ENCODE data around the gene MTA3.
A peak's percentile ranks its signal among the peaks of the same experiment; 100 is the strongest.

The MTA3 gene

DNA sequence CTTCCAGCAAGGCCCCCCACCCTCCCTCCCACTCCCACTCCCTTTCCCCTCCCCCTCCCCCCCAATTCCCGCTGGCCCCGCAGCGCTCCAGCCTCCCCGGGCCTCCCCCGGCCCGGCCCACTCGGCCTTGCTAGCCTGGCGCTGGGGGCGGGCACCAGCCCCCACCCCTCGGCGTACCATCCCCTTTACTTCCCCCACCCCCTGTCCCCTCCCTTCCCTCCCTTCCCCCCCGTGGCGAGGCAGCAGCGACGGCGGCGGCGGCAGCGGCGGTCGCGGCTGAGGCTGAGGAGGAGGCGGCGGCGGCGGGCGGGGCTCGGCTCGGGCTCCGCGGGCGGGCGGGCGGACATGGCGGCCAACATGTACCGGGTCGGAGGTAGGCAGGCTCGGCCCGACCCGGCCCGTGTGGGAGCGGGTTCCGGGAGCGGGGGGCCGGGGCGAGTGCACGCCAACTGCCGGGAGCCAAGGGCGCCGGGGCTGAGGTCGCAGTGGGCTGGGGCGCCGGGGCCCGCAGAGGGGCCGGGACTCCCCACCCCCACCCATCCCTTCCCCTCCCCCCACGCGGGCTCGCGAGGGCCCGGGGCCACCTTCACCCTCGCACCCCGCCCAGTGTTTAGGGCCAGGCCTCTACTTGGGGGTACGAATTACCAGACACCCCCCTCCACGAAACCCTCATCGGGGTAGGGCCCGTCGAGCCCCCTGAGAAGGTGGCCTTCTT, at the start of gene MTA3:
MTA3 (plus strand) TSS at position 232 of the 715 bp plus-strand sequence; CDS start at position 346, 114 bp downstream.
- Histone ChIP-seq H3K4me1 (ENCODE audit: insufficient read depth, insufficient read length) (peaks cover 4% of the 10 kb centered on the region), H3K9ac (ENCODE audit: insufficient read length, low read depth) (peak within 1 kb of the TSS; percentile 90), H3K9me3 (ENCODE audit: insufficient read depth, low read length) (no peaks in the 10 kb centered on the region), H3K27me3 (ENCODE audit: insufficient read depth, insufficient read length) (no peaks in the 10 kb centered on the region), H3K4me3 (ENCODE audit: insufficient read length, low read depth) (peak within 1 kb of the TSS; percentile 74), H3K36me3 (ENCODE audit: insufficient read depth, insufficient read length, low read length) (peaks cover 16% of the 10 kb centered on the region)
- no peak for TF ChIP-seq YY1 (IDR thresholded peaks at IDR 0.05; ENCODE audit: insufficient read depth, insufficient read length)
- no peak for TF ChIP-seq SUZ12 (IDR thresholded peaks at IDR 0.05; ENCODE audit: extremely low read depth, insufficient read depth, insufficient read length)
- no peak for TF ChIP-seq ZNF274 (IDR thresholded peaks at IDR 0.05; ENCODE audit: low read depth, low read length)
- peak; percentile 42 for DNase-seq (ENCODE audit: low read depth, low spot score)

GRCh38 chr2:42519624-42520023, 48.8 kb upstream of the MTA3 start:
- TF ChIP-seq ZNF274 (IDR thresholded peaks at IDR 0.05; ENCODE audit: low read depth, low read length) (no peak), YY1 (IDR thresholded peaks at IDR 0.05; ENCODE audit: insufficient read depth, insufficient read length) (no peak), SUZ12 (IDR thresholded peaks at IDR 0.05; ENCODE audit: extremely low read depth, insufficient read depth, insufficient read length) (no peak)
- no peaks in the 10 kb centered on the region for H3K9me3 ChIP-seq (ENCODE audit: insufficient read depth, low read length)
- DNase-seq (ENCODE audit: low read depth, low spot score), result no peak

GRCh38 chr2:42522035-42522434, 46.4 kb upstream of the MTA3 start:
- peaks cover 2% of the 10 kb centered on the region for H3K4me1 ChIP-seq (ENCODE audit: insufficient read depth, insufficient read length)
- no peak for TF ChIP-seq SUZ12 (IDR thresholded peaks at IDR 0.05; ENCODE audit: extremely low read depth, insufficient read depth, insufficient read length)
- TF ChIP-seq YY1 (IDR thresholded peaks at IDR 0.05; ENCODE audit: insufficient read depth, insufficient read length), result no peak
- TF ChIP-seq ZNF274 (IDR thresholded peaks at IDR 0.05; ENCODE audit: low read depth, low read length), result no peak
- H3K27me3 ChIP-seq (ENCODE audit: insufficient read depth, insufficient read length), result no peaks in the 10 kb centered on the region
- no peak for DNase-seq (ENCODE audit: low read depth, low spot score)
- H3K4me3 ChIP-seq (ENCODE audit: insufficient read length, low read depth), result no peak overlapping the region
- no peak overlapping the region for H3K9ac ChIP-seq (ENCODE audit: insufficient read length, low read depth)
- H3K36me3 ChIP-seq (ENCODE audit: insufficient read depth, insufficient read length, low read length), result no peaks in the 10 kb centered on the region
- no peaks in the 10 kb centered on the region for H3K9me3 ChIP-seq (ENCODE audit: insufficient read depth, low read length)

More at GRCh38 chr2:42519624-42520023, 48.8 kb upstream of the MTA3 start:
- Histone ChIP-seq H3K4me3 (ENCODE audit: insufficient read length, low read depth) (no peak overlapping the region), H3K9ac (ENCODE audit: insufficient read length, low read depth) (no peak overlapping the region), H3K36me3 (ENCODE audit: insufficient read depth, insufficient read length, low read length) (no peaks in the 10 kb centered on the region), H3K4me1 (ENCODE audit: insufficient read depth, insufficient read length) (peaks cover 2% of the 10 kb centered on the region), H3K27me3 (ENCODE audit: insufficient read depth, insufficient read length) (no peaks in the 10 kb centered on the region)

GRCh38 chr2:42523341-42523740, 45.1 kb upstream of the MTA3 start:
- no peak for DNase-seq (ENCODE audit: low read depth, low spot score)
- Histone ChIP-seq H3K4me1 (ENCODE audit: insufficient read depth, insufficient read length) (peaks cover 2% of the 10 kb centered on the region), H3K36me3 (ENCODE audit: insufficient read depth, insufficient read length, low read length) (no peaks in the 10 kb centered on the region), H3K27me3 (ENCODE audit: insufficient read depth, insufficient read length) (no peaks in the 10 kb centered on the region), H3K9ac (ENCODE audit: insufficient read length, low read depth) (no peak overlapping the region), H3K9me3 (ENCODE audit: insufficient read depth, low read length) (no peaks in the 10 kb centered on the region), H3K4me3 (ENCODE audit: insufficient read length, low read depth) (no peak overlapping the region)
- TF ChIP-seq ZNF274 (IDR thresholded peaks at IDR 0.05; ENCODE audit: low read depth, low read length) (no peak), SUZ12 (IDR thresholded peaks at IDR 0.05; ENCODE audit: extremely low read depth, insufficient read depth, insufficient read length) (no peak)

GRCh38 chr2:42532397-42532796, 36.0 kb upstream of the MTA3 start:
- TF ChIP-seq SUZ12 (IDR thresholded peaks at IDR 0.05; ENCODE audit: extremely low read depth, insufficient read depth, insufficient read length), result no peak
- TF ChIP-seq YY1 (IDR thresholded peaks at IDR 0.05; ENCODE audit: insufficient read depth, insufficient read length), result no peak
- no peak for TF ChIP-seq ZNF274 (IDR thresholded peaks at IDR 0.05; ENCODE audit: low read depth, low read length)
- H3K9ac ChIP-seq (ENCODE audit: insufficient read length, low read depth), result no peak overlapping the region
- H3K36me3 ChIP-seq (ENCODE audit: insufficient read depth, insufficient read length, low read length), result no peaks in the 10 kb centered on the region
- no peaks in the 10 kb centered on the region for H3K9me3 ChIP-seq (ENCODE audit: insufficient read depth, low read length)
- no peaks in the 10 kb centered on the region for H3K4me1 ChIP-seq (ENCODE audit: insufficient read depth, insufficient read length)
- no peak for DNase-seq (ENCODE audit: low read depth, low spot score)
- H3K4me3 ChIP-seq (ENCODE audit: insufficient read length, low read depth), result no peak overlapping the region
- no peaks in the 10 kb centered on the region for H3K27me3 ChIP-seq (ENCODE audit: insufficient read depth, insufficient read length)

DNA sequence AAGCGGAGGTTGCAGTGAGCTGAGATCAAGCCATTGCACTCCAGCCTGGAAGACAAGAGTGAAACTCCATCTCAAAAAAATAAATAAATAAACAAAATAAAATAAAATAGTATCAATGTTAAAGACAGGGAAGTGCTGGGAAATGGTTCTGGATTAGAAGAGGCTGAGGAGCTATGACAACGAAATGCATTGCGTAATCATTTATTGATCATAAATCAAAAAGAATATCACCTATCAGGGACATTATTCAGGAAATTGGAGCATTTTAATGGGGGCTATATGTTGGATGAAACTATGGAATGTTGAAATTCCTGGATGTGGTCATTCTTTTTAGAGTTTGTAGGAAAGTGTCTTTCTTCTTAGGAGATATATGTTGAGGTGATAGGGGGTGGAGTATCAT, 30.9 kb upstream of the MTA3 start:
- Histone ChIP-seq H3K4me1 (ENCODE audit: insufficient read depth, insufficient read length) (no peaks in the 10 kb centered on the region), H3K9ac (ENCODE audit: insufficient read length, low read depth) (no peak overlapping the region), H3K4me3 (ENCODE audit: insufficient read length, low read depth) (no peak overlapping the region), H3K9me3 (ENCODE audit: insufficient read depth, low read length) (no peaks in the 10 kb centered on the region), H3K36me3 (ENCODE audit: insufficient read depth, insufficient read length, low read length) (no peaks in the 10 kb centered on the region), H3K27me3 (ENCODE audit: insufficient read depth, insufficient read length) (no peaks in the 10 kb centered on the region)
- TF ChIP-seq SUZ12 (IDR thresholded peaks at IDR 0.05; ENCODE audit: extremely low read depth, insufficient read depth, insufficient read length), result no peak
- TF ChIP-seq YY1 (IDR thresholded peaks at IDR 0.05; ENCODE audit: insufficient read depth, insufficient read length), result no peak
- no peak for TF ChIP-seq ZNF274 (IDR thresholded peaks at IDR 0.05; ENCODE audit: low read depth, low read length)
- DNase-seq (ENCODE audit: low read depth, low spot score), result no peak

- TF ChIP-seq SUZ12 (IDR thresholded peaks at IDR 0.05; ENCODE audit: extremely low read depth, insufficient read depth, insufficient read length), result no peak
- TF ChIP-seq ZNF274 (IDR thresholded peaks at IDR 0.05; ENCODE audit: low read depth, low read length), result no peak
- no peak for TF ChIP-seq YY1 (IDR thresholded peaks at IDR 0.05; ENCODE audit: insufficient read depth, insufficient read length)
- H3K4me1 ChIP-seq (ENCODE audit: insufficient read depth, insufficient read length), result peaks cover 5% of the 10 kb centered on the region
- no peaks in the 10 kb centered on the region for H3K27me3 ChIP-seq (ENCODE audit: insufficient read depth, insufficient read length)
- H3K9ac ChIP-seq (ENCODE audit: insufficient read length, low read depth), result no peak overlapping the region
- H3K4me3 ChIP-seq (ENCODE audit: insufficient read length, low read depth), result no peak overlapping the region
- no peak for DNase-seq (ENCODE audit: low read depth, low spot score)
- no peaks in the 10 kb centered on the region for H3K36me3 ChIP-seq (ENCODE audit: insufficient read depth, insufficient read length, low read length)
- H3K9me3 ChIP-seq (ENCODE audit: insufficient read depth, low read length), result no peaks in the 10 kb centered on the region
Measured at GRCh38 chr2:42542871-42543270, 25.6 kb upstream of the MTA3 start.
